Hepatocyte (in vitro differentiated cells): ENCODE measurements around the gene CGB1. TPM values are rescaled to one million over a fixed set of nuclear protein-coding genes. Genes with fewer than 3 reads are reported as not detected.
"Not testable (repeated sequence)": the region's sequence is repeated elsewhere in the genome, so short reads cannot be mapped to it uniquely, and the experiment has no call there.

ENCODE experiments used
- DNase-seq: peaks from one replicate; pipeline ENCODE4 v3.0.0-alpha.2; 2016; ENCODE audit warnings: low spot score
- H2AFZ ChIP-seq: fragments of 200-600 bp; sonication (generic); 2 replicates; pipeline ENCODE4 v1.6.0; 2016; ENCODE audit warnings: antibody characterized with exemption, mild to moderate bottlenecking
- H3K27ac ChIP-seq: fragments of 200-600 bp; sonication (generic); 2 replicates; pipeline ENCODE4 v1.5.1; 2016; ENCODE audit warnings: mild to moderate bottlenecking
- H3K27me3 ChIP-seq: fragments of 200-600 bp; sonication (generic); 2 replicates; pipeline ENCODE4 v1.6.1; 2016
- H3K36me3 ChIP-seq: fragments of 200-600 bp; sonication (generic); replicated peaks from 2 replicates; pipeline ENCODE4 v1.5.1; 2016; ENCODE audit warnings: low read depth; ENCODE audit not compliant: insufficient read depth
- H3K4me1 ChIP-seq: fragments of 200-600 bp; sonication (generic); 2 replicates; pipeline ENCODE4 v1.5.1; 2016; ENCODE audit warnings: mild to moderate bottlenecking, moderate library complexity; ENCODE audit not compliant: insufficient read depth
- H3K4me2 ChIP-seq: fragments of 200-600 bp; sonication (generic); 2 replicates; pipeline ENCODE4 v1.6.0; 2016
- H3K4me3 ChIP-seq: fragments of 200-600 bp; sonication (generic); 2 replicates; pipeline ENCODE4 v1.5.1; 2016; ENCODE audit warnings: mild to moderate bottlenecking
- H3K79me2 ChIP-seq: fragments of 200-600 bp; sonication (generic); 2 replicates; pipeline ENCODE4 v1.6.0; 2017; ENCODE audit warnings: mild to moderate bottlenecking
- H3K9me2 ChIP-seq: fragments of 200-600 bp; sonication (generic); replicated peaks from 2 replicates; pipeline ENCODE4 v1.6.0; 2017; ENCODE audit warnings: mild to moderate bottlenecking; ENCODE audit not compliant: insufficient read depth
- H3K9me3 ChIP-seq: fragments of 200-600 bp; sonication (generic); 2 replicates; pipeline ENCODE4 v1.5.1; 2016; ENCODE audit warnings: low read depth, mild to moderate bottlenecking
- H4K20me1 ChIP-seq: fragments of 200-600 bp; sonication (generic); 2 replicates; pipeline ENCODE4 v1.6.0; 2016; ENCODE audit warnings: mild to moderate bottlenecking; ENCODE audit not compliant: insufficient read depth, poor library complexity, severe bottlenecking
- CTCF ChIP-seq: fragments of 200-600 bp; sonication (generic); IDR thresholded peaks from 2 replicates; pipeline ENCODE4 v1.5.1; 2016; ENCODE audit warnings: antibody characterized with exemption, mild to moderate bottlenecking; ENCODE audit not compliant: poor library complexity
- EZH2 ChIP-seq: fragments of 200-600 bp; sonication (generic); IDR thresholded peaks from 2 replicates; pipeline ENCODE4 v1.6.1; 2016; ENCODE audit warnings: antibody characterized with exemption, mild to moderate bottlenecking, borderline replicate concordance
- EZH2phosphoT487 ChIP-seq: fragments of 200-600 bp; sonication (generic); IDR thresholded peaks from one replicate; pipeline ENCODE4 v1.6.1; 2018; ENCODE audit warnings: antibody characterized with exemption, mild to moderate bottlenecking, low read depth, moderate library complexity; ENCODE audit not compliant: unreplicated experiment, severe bottlenecking
- WGBS: methylation state at CpG from one replicate; pipeline ENCODE4 v1.1.6; 2016; ENCODE audit warnings: low lambda C conversion rate; ENCODE audit errors: missing lambda C conversion rate; 5-methylcytosine and 5-hydroxymethylcytosine counted together
- polyA plus RNA-seq: library from polyadenylated mRNA; unstranded; fragments of >200 nt; fragmentation: Nextera tagmentation; extraction: Ambion mirVana; gene quantifications from 2 replicates; pipeline ENCODE4 v1.2.1, GENCODE V29; 2016
- total RNA-seq: library from RNA; depleted of rRNA; stranded (reverse); fragments of >200 nt; gene quantifications from 2 replicates; pipeline ENCODE4 v1.2.3, GENCODE V29; 2014

Gene CGB1
- total and polyA plus RNA-seq, 2 experiments from 2014 or later: 0.52 TPM; not detected in 1

GRCh38 chr19:49080392-49080791 is 43.7 kb upstream of the CGB1 start:
- no peak overlapping the region for H2AFZ ChIP-seq
- 89% methylated on average over 4 of the region's 4 CpGs for WGBS
- peaks cover 4% of the 10 kb centered on the region for H3K4me1 ChIP-seq

GRCh38 chr19:49074869-49075268 is 38.2 kb upstream of the CGB1 start:
- H3K4me2 ChIP-seq, H3K4me3 ChIP-seq, H2AFZ ChIP-seq, H3K4me1 ChIP-seq, H4K20me1 ChIP-seq, H3K79me2 ChIP-seq, H3K27ac ChIP-seq, H3K9me2 ChIP-seq, H3K36me3 ChIP-seq, H3K9me3 ChIP-seq: not testable (repeated sequence)
- WGBS: 21% methylated on average over 9 of the region's 9 CpGs
- TF ChIP-seq CTCF: peak; percentile 63
- DNase-seq: peak; percentile 60
- peaks cover 35% of the 10 kb centered on the region for H3K27me3 ChIP-seq

More at GRCh38 chr19:49080392-49080791, 43.7 kb upstream of the CGB1 start:
- H3K9me2 ChIP-seq: no peaks in the 10 kb centered on the region
- H3K27ac ChIP-seq: no peak overlapping the region
- no peaks in the 10 kb centered on the region for H3K9me3 ChIP-seq
- no peaks in the 10 kb centered on the region for H4K20me1 ChIP-seq
- H3K4me3 ChIP-seq: no peak overlapping the region
- no peak for DNase-seq
- no peak overlapping the region for H3K4me2 ChIP-seq
- H3K36me3 ChIP-seq: no peaks in the 10 kb centered on the region
- H3K79me2 ChIP-seq: peaks cover under 1% of the 10 kb centered on the region
- TF ChIP-seq EZH2: no peak
- TF ChIP-seq EZH2phosphoT487: no peak
- no peaks in the 10 kb centered on the region for H3K27me3 ChIP-seq

DNA sequence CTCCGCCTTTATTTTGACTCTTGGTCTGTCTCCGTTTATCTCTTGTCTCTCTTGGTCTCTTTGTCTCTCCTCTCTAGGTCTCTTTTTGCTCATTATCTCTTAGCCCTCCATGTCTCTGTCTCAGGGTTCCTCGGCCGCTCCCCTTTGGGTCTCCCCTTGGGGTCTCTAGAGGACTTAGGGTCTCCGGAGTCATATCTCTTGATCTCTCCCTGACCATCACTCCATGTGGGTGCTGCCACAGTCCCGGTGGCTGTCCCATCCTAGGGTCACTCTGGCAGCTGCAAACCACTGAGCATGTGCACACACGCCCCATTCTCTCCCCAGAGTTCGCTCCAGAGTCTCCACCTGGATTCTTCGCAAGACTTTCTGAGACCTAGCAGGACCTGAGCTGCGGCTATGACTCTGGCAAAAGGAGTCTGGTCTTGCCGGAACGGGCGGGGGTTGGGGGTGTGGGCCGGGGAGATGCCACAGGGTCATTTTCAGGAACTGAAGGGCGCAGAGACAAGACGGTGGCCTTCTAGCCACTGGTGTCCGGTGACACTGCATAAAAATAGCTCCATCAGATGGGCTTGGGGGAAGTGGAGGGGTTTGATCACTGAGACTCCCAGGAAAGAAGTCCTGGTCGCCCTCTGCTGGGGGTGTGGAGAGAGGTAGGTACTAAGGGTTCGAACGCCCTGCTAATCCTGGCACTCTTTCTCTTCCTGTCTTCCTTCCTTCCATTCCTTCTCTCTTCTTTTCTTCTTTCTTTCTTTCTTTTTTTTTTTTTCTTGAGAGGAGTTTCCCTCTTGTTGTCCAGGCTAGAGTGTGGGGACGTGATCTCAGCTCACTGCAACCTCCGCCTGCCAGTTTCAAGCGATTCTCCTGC is 37.1 kb upstream of the CGB1 start:
- no peak for TF ChIP-seq CTCF
- no peak for TF ChIP-seq EZH2
- no peak for TF ChIP-seq EZH2phosphoT487
- Histone ChIP-seq H2AFZ (no peak overlapping the region), H3K36me3 (no peaks in the 10 kb centered on the region), H3K27ac (no peak overlapping the region), H4K20me1 (no peaks in the 10 kb centered on the region), H3K27me3 (peaks cover 43% of the 10 kb centered on the region), H3K9me2 (no peaks in the 10 kb centered on the region), H3K79me2 (no peaks in the 10 kb centered on the region), H3K4me2 (no peak overlapping the region), H3K9me3 (no peaks in the 10 kb centered on the region), H3K4me3 (no peak overlapping the region), H3K4me1 (no peaks in the 10 kb centered on the region)
- DNase-seq: no peak
- WGBS: 75% methylated on average over 22 of the region's 23 CpGs

- no peak overlapping the region for H3K4me3 ChIP-seq
- no peaks in the 10 kb centered on the region for H3K4me1 ChIP-seq
- H3K27me3 ChIP-seq: peaks cover 45% of the 10 kb centered on the region
- TF ChIP-seq EZH2: peak; percentile 79
- no peak for TF ChIP-seq EZH2phosphoT487
- no peaks in the 10 kb centered on the region for H3K79me2 ChIP-seq
- no peak overlapping the region for H3K27ac ChIP-seq
- peak overlapping the region; percentile 56 for H3K4me2 ChIP-seq
- no peaks in the 10 kb centered on the region for H3K36me3 ChIP-seq
- DNase-seq: no peak
- no peaks in the 10 kb centered on the region for H3K9me2 ChIP-seq
- WGBS: 19% methylated on average over 78 of the region's 93 CpGs
- H4K20me1 ChIP-seq: no peaks in the 10 kb centered on the region
- H2AFZ ChIP-seq: no peak overlapping the region
- H3K9me3 ChIP-seq: no peaks in the 10 kb centered on the region
Observed at GRCh38 chr19:49071860-49072547, 35.3 kb upstream of the CGB1 start.
